ENCODE measurements around the gene CDC42EP3. TPM values are rescaled to one million over a fixed set of nuclear protein-coding genes. Genes with fewer than 3 reads are reported as not detected.

CDC42EP3 gene
- total RNA-seq, 1 experiment from 2014 or later = 31.5 TPM

GRCh38 chr2:37631292-37631691 is 40.1 kb downstream of the CDC42EP3 start:
- no peaks in the 10 kb centered on the region for H3K36me3 Mint-ChIP-seq
- H3K27me3 Mint-ChIP-seq (ENCODE audit: low read depth) = no peaks in the 10 kb centered on the region; the same call in 1 of the 2 replicates
- no peak for TF ChIP-seq NFATC4 (CRISPR knock-in tag; IDR thresholded peaks at IDR 0.05)
- no peak for TF ChIP-seq SMAD3 (CRISPR knock-in tag; IDR thresholded peaks at IDR 0.05; ENCODE audit: borderline replicate concordance)
- TF ChIP-seq ZBTB43 (CRISPR knock-in tag; IDR thresholded peaks at IDR 0.05) = no peak
- TF ChIP-seq NR1H2 (CRISPR knock-in tag; IDR thresholded peaks at IDR 0.05) = no peak
- no peak for TF ChIP-seq ESRRA (CRISPR knock-in tag; IDR thresholded peaks at IDR 0.05; ENCODE audit: borderline replicate concordance)
- ChIA-PET CTCF (no interaction called here), POLR2A (no interaction called here)
- H3K27ac Mint-ChIP-seq = no peak overlapping the region
- ATAC-seq (no peak), DNase-seq (ENCODE audit: low spot score) (no peak)
- H3K4me3 Mint-ChIP-seq = no peak overlapping the region
- H3K9me3 Mint-ChIP-seq = no peaks in the 10 kb centered on the region; the same call in 1 of the 2 replicates
- H3K4me1 Mint-ChIP-seq = no peaks in the 10 kb centered on the region

GRCh38 chr2:37630776-37631175 is 40.7 kb downstream of the CDC42EP3 start:
- Mint-ChIP-seq H3K36me3 (no peaks in the 10 kb centered on the region), H3K9me3 (no peaks in the 10 kb centered on the region; the same call in 1 of the 2 replicates), H3K27me3 (ENCODE audit: low read depth) (no peaks in the 10 kb centered on the region; the same call in 1 of the 2 replicates), H3K4me1 (no peaks in the 10 kb centered on the region), H3K4me3 (no peak overlapping the region), H3K27ac (no peak overlapping the region; the same call in 1 of the 2 replicates)
- no peak for ATAC-seq
- TF ChIP-seq ATF3 (CRISPR knock-in tag; conservative IDR thresholded peaks at IDR 0.05) (no peak), NFYB (CRISPR knock-in tag; conservative IDR thresholded peaks at IDR 0.05; ENCODE audit: low read depth) (no peak), ATF1 (CRISPR knock-in tag; IDR thresholded peaks at IDR 0.05) (no peak), KAT7 (CRISPR knock-in tag; IDR thresholded peaks at IDR 0.05; ENCODE audit: borderline replicate concordance) (no peak), NR2C2 (CRISPR knock-in tag; IDR thresholded peaks at IDR 0.05) (no peak), ZNF425 (CRISPR knock-in tag; conservative IDR thresholded peaks at IDR 0.05) (no peak), PREB (CRISPR knock-in tag; IDR thresholded peaks at IDR 0.05; ENCODE audit: borderline replicate concordance) (no peak), ETV6 (CRISPR knock-in tag; IDR thresholded peaks at IDR 0.05) (no peak), SMAD3 (CRISPR knock-in tag; IDR thresholded peaks at IDR 0.05; ENCODE audit: borderline replicate concordance) (no peak), MXD4 (CRISPR knock-in tag; IDR thresholded peaks at IDR 0.05; ENCODE audit: borderline replicate concordance) (no peak), FOXJ3 (CRISPR knock-in tag; IDR thresholded peaks at IDR 0.05; ENCODE audit: borderline replicate concordance) (no peak)
- no peak for DNase-seq (ENCODE audit: low spot score)
- ChIA-PET CTCF (no interaction called here), POLR2A (no interaction called here)

- Mint-ChIP-seq H3K27ac (no peak overlapping the region), H3K9me3 (no peaks in the 10 kb centered on the region; the same call in 1 of the 2 replicates), H3K4me3 (no peak overlapping the region), H3K36me3 (no peaks in the 10 kb centered on the region), H3K27me3 (ENCODE audit: low read depth) (no peaks in the 10 kb centered on the region; the same call in 1 of the 2 replicates), H3K4me1 (no peaks in the 10 kb centered on the region)
- no peak for ATAC-seq
- TF ChIP-seq GRHL2 (CRISPR knock-in tag; IDR thresholded peaks at IDR 0.05; ENCODE audit: insufficient replicate concordance, severe bottlenecking) (no peak), NFYB (CRISPR knock-in tag; conservative IDR thresholded peaks at IDR 0.05; ENCODE audit: low read depth) (no peak)
- CTCF ChIA-PET = no interaction called here
- POLR2A ChIA-PET = no interaction called here
- DNase-seq (ENCODE audit: low spot score) = no peak
These were observed 41.1 kb downstream of the CDC42EP3 start for GRCh38 chr2:37630301-37630700.
